ENCODE results near the gene GLDN.

GLDN gene

GRCh38 chr15:51374131-51374530, 32.7 kb downstream of the GLDN start:
- no peak for DNase-seq (ENCODE audit: low read depth in 1 of 2, low spot score in 1 of 2)
- TF ChIP-seq JUND (IDR thresholded peaks at IDR 0.05; ENCODE audit: low read depth) = no peak
- in situ Hi-C loops (cut with HindIII; ENCODE audit: low pct_unique_long_range_greater_than_20kb, low sequenced_read_pairs) = no loop called here

GRCh38 chr15:51375966-51376640, 34.6 kb downstream of the GLDN start:
- TF ChIP-seq JUND (IDR thresholded peaks at IDR 0.05; ENCODE audit: low read depth) = no peak
- in situ Hi-C loops (cut with HindIII; ENCODE audit: low pct_unique_long_range_greater_than_20kb, low sequenced_read_pairs) = no loop called here
- peak in 1 of 2 experiments; percentile 44 for DNase-seq (ENCODE audit: low read depth in 1 of 2, low spot score in 1 of 2)

DNA sequence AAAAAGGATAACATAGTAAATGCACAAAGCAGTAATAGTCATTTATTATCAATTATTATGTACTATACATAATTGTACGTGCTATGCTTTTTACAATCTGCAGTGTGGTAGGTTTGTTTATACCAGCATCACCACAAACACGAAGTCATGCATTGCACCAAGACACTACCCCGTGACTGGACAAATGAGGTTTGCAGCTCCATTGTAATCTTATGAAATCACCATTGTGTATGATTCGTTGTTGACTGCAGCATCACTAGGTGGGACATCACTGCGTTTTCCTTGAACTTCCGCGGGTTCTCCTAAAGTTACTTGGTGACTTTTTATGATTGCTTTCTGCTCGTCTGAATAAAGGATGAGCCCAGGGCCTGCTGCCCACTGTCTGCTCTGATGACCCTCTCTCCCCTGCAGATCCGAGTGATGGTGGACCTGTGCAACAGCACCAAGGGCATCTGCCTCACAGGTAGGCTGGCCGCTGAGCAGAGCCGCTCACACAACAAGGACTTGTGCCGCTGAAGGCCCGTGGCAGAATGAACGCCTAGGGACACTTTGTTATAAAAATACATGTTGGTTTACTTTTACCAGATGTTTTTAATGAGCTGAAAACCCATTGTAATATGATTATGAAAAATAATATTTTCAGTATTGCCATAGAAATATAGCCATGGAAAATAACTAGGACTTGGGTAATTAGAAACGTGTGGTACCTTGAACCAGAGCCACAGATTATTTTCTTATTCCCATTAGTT, 35.8 kb downstream of the GLDN start:
- in situ Hi-C loops (cut with HindIII; ENCODE audit: low pct_unique_long_range_greater_than_20kb, low sequenced_read_pairs) = no loop called here
- no peak for TF ChIP-seq JUND (IDR thresholded peaks at IDR 0.05; ENCODE audit: low read depth)
- no peak for DNase-seq (ENCODE audit: low read depth in 1 of 2, low spot score in 1 of 2)

DNA sequence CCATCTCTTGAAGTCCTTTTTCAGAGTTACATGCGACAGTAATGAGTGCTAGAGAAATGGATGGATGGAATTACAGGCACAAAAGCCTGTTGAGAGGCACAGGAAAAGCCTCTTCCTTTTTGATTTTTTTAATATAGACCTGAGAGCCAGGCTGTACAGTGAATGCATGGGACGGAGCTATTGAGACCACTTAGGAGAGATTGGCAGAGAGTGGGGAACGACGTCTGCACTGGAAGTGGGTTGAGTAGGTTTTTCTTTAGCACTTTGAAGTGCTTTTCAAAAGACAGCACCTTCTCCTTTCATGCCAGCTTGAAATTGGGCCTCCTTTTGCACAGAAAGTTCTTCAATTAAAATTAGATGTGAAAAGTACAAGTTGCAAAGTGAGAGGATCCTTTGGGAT, 37.0 kb downstream of the GLDN start:
- in situ Hi-C loops (cut with HindIII; ENCODE audit: low pct_unique_long_range_greater_than_20kb, low sequenced_read_pairs) = no loop called here
- DNase-seq (ENCODE audit: low read depth in 1 of 2, low spot score in 1 of 2) = no peak
- TF ChIP-seq JUND (IDR thresholded peaks at IDR 0.05; ENCODE audit: low read depth) = no peak

- no peak for TF ChIP-seq JUND (IDR thresholded peaks at IDR 0.05; ENCODE audit: low read depth)
- DNase-seq (ENCODE audit: low read depth in 1 of 2, low spot score in 1 of 2) = no peak
- in situ Hi-C loops (cut with HindIII; ENCODE audit: low pct_unique_long_range_greater_than_20kb, low sequenced_read_pairs) = no loop called here
Observed at GRCh38 chr15:51379390-51379789, 37.9 kb downstream of the GLDN start.

DNA sequence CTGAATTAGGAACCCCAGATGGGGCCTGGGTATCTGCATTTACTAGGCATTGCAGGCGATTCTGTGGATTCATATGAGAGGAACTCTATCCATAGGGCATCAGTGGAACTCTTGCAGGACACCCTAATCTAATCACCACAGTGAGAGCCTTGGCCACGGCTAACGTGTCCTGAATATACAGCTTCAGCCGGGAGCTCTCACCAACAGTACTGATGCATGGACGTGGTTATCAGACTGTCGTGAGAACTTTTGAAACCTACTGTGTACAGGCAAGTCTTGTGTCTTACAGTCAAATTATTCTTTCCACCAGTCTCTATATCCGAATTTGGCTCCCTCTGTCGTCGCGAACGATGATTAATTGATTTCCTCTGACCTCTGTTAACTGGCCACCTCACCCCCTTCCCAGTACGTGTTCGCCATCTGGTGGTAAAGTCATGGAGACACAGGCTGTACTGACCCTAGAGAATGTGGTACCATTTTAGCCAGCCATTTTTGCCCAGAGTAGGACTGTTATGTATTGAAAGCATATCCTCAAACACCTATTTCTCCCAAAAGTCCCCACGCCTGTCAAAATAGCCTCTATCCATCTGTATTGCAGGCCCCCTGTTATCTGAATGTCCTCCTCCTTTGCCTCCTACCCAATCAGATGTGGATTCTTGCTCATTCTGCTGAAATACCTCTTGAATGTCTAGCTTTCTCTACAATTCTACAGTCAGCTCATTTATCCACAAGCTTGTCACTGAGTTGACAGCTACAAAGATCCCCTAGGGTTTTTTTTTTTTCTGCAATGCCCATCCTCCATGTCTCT, 39.7 kb downstream of the GLDN start:
- in situ Hi-C loops (cut with HindIII; ENCODE audit: low pct_unique_long_range_greater_than_20kb, low sequenced_read_pairs) = no loop called here
- peak; percentile 49 to 82 for DNase-seq (ENCODE audit: low read depth in 1 of 2, low spot score in 1 of 2)
- no peak for TF ChIP-seq JUND (IDR thresholded peaks at IDR 0.05; ENCODE audit: low read depth)

DNA sequence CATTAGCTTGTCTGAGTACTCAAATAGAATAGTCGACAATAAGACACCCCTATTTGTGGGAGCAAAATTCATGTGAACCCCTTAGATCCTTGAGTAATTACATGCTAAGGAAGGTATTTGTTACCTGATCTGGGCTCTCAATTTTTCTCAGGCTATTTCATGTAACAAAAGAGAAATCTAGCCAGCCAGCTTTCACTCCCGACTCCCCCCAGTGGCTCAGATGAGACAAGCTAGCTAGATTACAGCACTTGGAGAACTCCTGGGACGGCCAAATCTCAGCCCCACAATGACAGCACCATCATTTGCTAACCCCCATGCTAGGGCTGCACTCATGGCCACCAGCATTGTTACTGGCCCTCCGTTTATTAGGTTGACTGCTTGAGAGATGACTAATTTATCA, 41.3 kb downstream of the GLDN start:
- in situ Hi-C loops (cut with HindIII; ENCODE audit: low pct_unique_long_range_greater_than_20kb, low sequenced_read_pairs) = no loop called here
- DNase-seq (ENCODE audit: low read depth in 1 of 2, low spot score in 1 of 2) = peak in 1 of 2 experiments; percentile 62
- TF ChIP-seq JUND (IDR thresholded peaks at IDR 0.05; ENCODE audit: low read depth) = no peak

DNA sequence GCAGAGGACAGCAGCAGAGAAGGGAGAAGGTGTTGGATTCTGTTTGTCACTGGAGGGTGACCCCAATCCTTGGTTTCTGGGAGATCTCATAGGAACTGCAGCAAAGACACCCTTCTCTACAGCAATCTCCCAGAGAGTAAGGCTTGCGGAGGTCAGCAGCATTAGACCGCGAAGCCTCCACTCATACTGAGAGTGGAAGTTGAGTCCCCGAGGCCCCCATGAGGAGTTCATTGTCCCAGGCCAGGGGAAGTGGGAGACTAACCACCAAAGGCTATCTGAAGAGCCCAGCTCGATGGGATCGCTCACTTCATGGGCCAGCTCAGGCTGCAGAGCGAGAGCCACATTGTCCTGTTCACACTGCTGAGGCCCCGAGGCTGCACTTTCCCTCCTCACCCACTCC, 44.6 kb downstream of the GLDN start:
- in situ Hi-C loops (cut with HindIII; ENCODE audit: low pct_unique_long_range_greater_than_20kb, low sequenced_read_pairs) = no loop called here
- no peak for DNase-seq (ENCODE audit: low read depth in 1 of 2, low spot score in 1 of 2)
- no peak for TF ChIP-seq JUND (IDR thresholded peaks at IDR 0.05; ENCODE audit: low read depth)

DNA sequence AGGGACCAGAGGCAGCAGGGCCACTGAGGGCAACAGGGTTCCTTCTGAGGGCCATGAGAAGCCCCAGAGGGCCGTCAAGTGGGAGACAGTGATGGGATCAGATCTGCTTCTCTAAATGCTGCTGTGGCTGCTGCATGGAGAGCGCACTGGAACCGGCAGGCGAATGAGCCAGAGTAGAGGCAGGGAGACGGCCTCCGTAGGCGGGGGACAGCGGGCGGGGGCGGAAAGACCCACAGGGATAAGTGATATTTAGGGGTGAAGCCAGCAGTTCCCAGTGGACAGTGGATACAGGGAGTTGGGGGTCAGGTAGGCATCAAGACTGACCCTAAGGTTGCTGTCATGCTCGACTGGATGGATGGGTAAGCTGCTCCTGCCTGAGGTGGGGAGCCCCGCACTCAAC, 45.0 kb downstream of the GLDN start:
- no peak for TF ChIP-seq JUND (IDR thresholded peaks at IDR 0.05; ENCODE audit: low read depth)
- no peak for DNase-seq (ENCODE audit: low read depth in 1 of 2, low spot score in 1 of 2)
- in situ Hi-C loops (cut with HindIII; ENCODE audit: low pct_unique_long_range_greater_than_20kb, low sequenced_read_pairs) = no loop called here

DNA sequence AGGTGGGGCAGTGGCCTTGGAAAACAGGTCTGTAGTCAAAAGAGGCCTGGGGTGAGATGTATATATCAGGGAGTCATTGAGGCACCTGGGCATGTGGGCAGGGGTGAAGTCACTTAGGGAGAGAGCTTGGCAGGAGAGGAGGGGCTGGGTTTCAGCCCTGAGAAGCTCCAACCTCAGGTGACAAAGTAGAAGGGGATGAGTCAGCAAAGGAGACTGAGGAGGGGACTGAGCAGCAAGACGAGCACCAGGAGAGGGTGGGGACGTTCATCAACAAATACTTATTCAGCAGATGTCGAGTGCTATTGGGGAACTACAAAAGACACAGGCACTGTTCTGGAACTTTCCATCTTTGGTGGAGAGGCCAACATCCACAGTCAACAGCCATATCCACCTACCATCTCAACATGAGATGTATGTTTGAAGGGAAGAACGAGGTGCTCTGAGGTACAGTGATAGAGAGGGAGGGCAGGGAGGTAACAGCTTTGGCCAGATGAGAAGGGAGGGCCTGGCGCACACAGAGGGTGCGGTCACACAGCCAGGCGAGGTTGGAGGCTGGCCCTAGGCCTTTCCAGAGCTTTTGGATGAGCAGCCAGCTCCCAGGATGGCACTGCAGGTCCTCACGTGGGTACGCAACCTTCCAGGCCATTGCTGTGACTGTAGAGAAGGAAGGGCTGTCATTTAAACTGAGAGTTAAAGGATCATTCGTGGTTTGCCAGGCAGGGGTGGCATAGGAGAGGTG, 45.7 kb downstream of the GLDN start:
- TF ChIP-seq JUND (IDR thresholded peaks at IDR 0.05; ENCODE audit: low read depth) = no peak
- in situ Hi-C loops (cut with HindIII; ENCODE audit: low pct_unique_long_range_greater_than_20kb, low sequenced_read_pairs) = no loop called here
- no peak for DNase-seq (ENCODE audit: low read depth in 1 of 2, low spot score in 1 of 2)

DNA sequence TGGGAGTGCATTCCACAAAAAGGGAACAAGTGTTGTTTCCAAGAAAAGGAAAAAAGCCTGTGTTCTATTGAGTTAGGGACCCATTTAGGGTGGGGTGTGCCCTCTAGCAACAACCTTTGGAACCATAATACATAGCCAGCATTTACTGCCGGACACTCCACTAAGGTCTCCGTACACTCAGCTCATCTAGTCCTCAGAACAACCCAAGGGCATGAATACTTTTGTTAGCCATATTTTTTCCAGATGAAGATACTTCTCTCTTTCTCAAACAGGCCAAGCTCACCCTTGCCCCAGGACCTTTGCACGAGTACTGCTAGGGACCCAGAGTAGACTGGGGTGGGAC, 46.2 kb downstream of the GLDN start:
- DNase-seq (ENCODE audit: low read depth in 1 of 2, low spot score in 1 of 2) = no peak
- in situ Hi-C loops (cut with HindIII; ENCODE audit: low pct_unique_long_range_greater_than_20kb, low sequenced_read_pairs) = no loop called here
- no peak for TF ChIP-seq JUND (IDR thresholded peaks at IDR 0.05; ENCODE audit: low read depth)

DNA sequence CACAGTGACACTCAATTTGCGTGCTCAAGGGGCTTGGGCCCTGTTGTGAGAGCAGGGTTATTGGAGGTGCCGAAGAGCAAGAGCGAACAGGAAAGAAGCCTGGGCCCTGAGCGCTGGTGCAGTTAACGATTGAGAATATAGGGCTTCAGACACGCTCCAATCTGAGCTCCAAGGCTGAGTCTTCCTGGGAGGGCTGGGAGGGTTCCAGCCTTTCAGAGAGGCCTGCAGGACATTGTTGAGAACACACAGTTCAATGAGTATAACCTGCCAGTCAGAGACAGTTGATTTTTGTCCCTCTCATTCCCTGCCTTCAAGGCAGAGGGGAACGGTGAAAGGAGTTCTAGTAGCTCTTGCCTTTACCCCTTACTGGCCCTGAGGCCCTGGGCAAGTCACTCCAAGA, 47.3 kb downstream of the GLDN start:
- no peak for TF ChIP-seq JUND (IDR thresholded peaks at IDR 0.05; ENCODE audit: low read depth)
- in situ Hi-C loops (cut with HindIII; ENCODE audit: low pct_unique_long_range_greater_than_20kb, low sequenced_read_pairs) = no loop called here
- no peak for DNase-seq (ENCODE audit: low read depth in 1 of 2, low spot score in 1 of 2)

All from T47D (cell line).